GM23248 (cell line): ENCODE measurements around the gene EIF4G3.

Experiments used
- EZH2 ChIP-seq: fragments of 200-600 bp; sonication (generic); IDR thresholded peaks from 2 replicates; pipeline ENCODE4 v1.6.1; 2018; ENCODE audit warnings: antibody characterized with exemption, mild to moderate bottlenecking; ENCODE audit not compliant: insufficient read depth, poor library complexity, severe bottlenecking
- EZH2phosphoT487 ChIP-seq: fragments of 200-600 bp; sonication (generic); IDR thresholded peaks from 2 replicates; pipeline ENCODE4 v1.6.1; 2018; ENCODE audit warnings: antibody characterized with exemption, moderate library complexity, mild to moderate bottlenecking, low read depth; ENCODE audit not compliant: insufficient read depth

DNA sequence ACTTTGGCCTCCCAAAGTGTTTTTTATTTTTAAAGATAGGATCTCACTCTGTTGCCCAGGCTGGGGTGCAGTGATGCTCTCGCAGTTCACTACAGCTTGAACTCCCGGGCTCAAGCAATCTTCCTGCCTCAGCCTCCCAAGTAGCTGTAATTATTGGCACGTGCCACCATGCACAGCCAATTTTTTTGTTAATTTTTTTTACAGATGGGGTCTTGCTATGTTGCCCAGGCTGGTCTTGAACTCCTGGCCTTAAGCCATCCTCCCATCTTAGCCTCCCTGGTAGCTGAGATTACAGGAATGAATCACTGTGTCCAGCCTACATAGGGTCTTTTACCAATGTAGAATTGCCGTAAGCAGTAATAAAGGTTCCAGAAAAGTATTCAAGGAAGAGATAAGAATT is 340.5 kb downstream of the EIF4G3 start:
- TF ChIP-seq EZH2, result no peak
- TF ChIP-seq EZH2phosphoT487, result no peak
